ENCODE results near the gene OBSCN.

The OBSCN gene

DNA sequence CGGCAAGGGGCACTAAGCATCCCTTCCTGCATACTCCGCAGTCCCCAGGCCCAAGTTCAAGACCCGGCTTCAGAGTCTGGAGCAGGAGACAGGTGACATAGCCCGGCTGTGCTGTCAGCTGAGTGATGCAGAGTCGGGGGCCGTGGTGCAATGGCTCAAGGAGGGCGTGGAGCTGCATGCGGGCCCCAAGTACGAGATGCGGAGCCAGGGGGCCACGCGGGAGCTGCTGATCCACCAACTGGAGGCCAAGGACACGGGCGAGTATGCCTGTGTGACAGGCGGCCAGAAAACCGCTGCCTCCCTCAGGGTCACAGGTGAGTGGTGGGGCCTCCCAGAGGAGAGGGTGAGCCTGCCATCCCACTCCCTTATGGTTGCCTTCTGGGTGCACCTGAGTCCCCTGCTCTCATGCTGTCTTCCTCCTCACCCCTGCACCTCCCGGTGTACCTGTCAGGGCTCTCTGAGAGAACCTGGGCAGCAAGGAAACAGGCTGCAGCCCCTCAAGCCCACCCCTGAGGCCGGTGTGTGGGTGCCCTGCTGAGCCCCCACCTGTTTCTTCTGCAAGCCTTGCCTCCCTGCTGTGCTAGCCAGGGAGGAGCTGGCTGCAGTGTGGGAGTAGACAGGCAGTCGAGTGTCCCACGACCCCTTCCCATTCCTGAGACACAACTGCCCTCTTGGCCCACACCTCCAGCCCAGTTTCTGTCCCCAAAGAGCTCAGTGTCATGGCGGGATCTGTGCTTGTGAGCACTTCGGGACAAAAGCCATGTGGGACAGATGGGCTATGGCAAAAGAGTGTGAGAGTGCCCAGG is 99.6 kb downstream of the OBSCN start:
- DNase-seq (ENCODE audit: low read depth) = no peak

- no peak for DNase-seq (ENCODE audit: low read depth)
These were observed 100.3 kb downstream of the OBSCN start for GRCh38 chr1:228308085-228308601.

- no peak for DNase-seq (ENCODE audit: low read depth)
These were observed 100.9 kb downstream of the OBSCN start for GRCh38 chr1:228308628-228309325.

GRCh38 chr1:228309326-228310067 is 101.7 kb downstream of the OBSCN start:
- no peak for DNase-seq (ENCODE audit: low read depth)

DNA sequence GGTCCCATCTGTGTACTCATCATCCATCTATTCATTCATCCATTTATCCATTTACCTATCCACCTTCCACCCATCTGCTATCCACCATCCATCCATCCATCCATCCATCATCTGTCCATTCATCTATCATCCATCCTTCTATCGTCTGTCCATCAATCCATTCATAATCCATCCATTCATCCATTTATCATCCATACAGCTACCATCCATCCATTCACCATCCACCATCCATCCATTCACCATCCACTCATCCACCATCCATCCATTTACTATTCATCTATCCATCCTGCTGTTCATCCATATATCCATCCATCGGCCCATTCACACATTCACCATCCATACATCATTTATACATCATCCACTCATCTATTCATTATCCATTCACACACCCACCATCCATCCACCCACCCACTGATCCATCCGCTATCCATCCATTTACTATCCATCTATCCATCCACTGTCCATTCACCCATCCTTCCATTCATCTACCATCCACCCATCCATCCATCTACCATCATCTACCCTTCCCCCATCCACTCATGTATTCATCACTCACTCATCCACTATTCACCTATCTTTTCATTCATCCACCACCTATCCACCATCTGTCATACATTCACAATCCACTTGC is 102.4 kb downstream of the OBSCN start:
- DNase-seq (ENCODE audit: low read depth) = no peak

DNA sequence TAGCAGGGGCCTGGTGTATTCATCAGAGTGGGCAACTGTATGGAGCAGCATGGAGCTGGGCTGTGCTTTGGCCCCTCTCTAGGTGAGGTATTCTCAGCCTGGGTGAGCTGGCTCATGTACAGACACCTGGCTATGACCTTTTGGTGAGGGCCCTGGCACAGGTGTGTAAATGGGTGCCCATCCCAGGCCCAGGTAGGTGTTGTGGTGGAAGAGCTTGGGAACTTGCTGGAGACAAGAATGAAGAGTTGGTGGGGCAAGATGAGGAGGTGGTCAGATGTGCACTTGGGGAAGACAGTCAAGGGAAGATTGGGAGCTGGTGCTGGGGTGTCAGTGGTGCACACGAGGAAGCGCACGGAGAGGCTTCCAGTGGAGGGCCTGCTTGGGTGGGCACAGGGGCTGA is 103.2 kb downstream of the OBSCN start:
- DNase-seq (ENCODE audit: low read depth) = no peak

DNA sequence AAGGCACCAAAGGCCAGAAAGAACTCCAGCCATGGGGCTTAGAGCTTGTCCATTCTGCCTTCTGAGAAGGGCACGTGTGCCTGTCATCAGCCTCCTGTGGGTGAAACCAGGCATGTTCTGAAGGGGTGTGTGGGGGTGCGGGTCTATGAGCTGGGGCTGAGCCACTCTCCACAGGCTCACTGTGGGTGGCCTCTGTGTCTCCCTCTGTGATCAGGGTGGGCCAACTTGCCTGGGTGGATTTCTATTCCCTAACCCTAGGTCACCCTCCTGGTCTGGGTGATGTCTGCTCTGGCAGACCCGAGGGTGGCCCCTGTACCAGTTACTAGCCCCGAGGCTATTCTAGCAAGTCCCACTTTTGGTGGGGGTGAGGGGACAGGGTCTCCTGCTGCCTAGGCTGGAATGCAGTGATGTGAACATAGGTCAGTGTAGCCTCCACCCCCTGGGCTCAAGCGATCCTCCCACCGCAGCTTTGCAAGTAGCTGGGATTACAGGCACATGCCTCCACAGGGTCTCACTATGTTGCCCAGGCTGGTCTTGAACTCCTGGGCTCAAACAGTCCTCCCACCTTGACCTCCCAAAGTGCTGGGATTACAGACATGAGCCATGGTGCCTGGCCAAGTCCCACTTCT is 104.4 kb downstream of the OBSCN start:
- no peak for DNase-seq (ENCODE audit: low read depth)

DNA sequence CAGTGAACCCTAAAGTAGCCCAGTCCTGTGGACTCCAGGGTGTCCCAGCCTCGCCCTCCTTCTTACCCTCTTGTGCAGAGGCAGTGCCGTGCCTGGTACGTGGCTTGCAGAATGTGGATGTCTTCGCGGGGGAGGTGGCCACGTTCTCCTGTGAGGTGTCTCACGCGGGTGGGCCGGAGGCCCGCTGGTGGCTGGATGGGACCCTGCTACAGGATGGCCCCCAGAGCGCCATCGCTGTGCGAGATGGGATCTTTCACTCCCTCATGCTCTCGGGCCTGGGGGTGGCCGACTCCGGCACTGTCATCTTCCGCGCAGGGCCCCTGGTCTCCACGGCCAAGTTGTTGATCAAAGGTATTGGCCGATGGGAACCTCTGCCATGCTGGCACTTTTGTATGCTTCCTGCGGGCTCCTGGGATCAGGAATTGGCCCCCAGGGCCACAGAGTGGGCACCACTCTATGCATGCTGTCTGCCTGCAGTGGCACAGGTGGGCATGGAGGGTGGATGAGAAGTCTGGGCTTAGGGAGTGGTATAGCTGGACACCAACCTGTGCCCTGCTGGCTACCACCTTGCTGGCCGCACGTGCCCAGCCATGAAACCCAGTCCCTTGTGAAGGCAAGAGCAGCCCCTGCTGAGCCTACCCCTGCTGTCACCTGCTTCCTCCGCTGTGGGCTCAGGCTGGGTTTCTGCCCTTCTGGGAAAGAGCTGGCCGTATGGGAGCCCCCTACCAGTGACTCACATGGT is 105.9 kb downstream of the OBSCN start:
- no peak for DNase-seq (ENCODE audit: low read depth)

DNA sequence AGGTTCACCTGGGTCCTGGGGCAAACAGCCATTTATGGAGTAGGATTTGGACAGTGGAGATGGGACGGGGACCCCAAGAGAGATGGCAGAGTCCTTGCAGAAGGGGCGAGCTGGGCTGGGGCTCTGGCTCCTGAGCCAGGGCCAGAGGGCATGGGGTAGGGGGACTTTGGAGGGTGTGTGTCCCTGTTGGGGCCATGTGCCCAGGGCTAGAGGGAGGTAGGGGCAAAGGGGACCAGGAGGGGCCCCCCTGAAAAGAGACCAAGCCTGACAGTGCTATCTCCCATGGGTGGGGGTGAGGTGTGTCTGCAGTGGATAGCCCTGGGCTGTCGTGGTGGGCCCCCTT is 106.4 kb downstream of the OBSCN start:
- DNase-seq (ENCODE audit: low read depth) = no peak

DNA sequence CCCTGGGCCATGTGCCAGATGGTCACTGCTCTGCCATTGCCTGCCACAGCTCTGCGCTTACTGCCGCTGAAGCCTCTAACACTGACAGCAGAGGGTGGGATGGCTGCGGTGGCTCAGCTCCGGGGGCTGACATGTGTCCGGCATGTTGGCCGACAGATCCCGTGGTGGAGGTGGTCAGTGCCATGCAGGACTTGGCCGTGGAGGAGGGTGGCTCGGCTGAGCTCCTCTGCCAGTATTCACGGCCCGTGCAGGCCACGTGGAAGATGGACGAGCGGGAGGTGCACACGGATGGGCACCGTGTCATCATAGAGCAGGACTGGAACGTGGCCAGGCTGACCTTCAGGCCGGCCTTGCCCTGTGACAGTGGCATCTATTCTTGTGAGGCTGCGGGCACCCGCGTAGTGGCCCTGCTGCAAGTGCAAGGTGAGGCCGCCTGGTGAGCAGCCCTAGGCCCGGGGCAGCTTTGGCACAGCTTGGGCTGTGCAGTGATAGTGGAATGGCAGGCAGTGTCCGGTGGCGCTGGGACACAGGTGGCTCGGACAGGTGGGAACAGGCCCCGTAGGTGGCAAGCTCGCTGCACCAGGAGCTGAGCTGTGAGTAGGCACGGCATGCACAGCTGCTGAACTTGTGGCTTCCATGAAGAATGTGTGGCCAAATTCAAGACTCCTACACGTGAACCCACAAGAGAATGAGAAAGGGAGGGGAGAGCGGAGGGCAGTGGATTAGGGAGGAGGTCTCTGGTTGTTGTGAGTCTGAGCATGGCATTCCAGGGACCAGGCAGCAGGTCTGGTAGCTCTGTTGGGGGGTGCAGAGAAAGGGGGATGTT is 107.0 kb downstream of the OBSCN start:
- DNase-seq (ENCODE audit: low read depth) = no peak

GRCh38 chr1:228315484-228315944 is 107.7 kb downstream of the OBSCN start:
- DNase-seq (ENCODE audit: low read depth) = no peak

DNA sequence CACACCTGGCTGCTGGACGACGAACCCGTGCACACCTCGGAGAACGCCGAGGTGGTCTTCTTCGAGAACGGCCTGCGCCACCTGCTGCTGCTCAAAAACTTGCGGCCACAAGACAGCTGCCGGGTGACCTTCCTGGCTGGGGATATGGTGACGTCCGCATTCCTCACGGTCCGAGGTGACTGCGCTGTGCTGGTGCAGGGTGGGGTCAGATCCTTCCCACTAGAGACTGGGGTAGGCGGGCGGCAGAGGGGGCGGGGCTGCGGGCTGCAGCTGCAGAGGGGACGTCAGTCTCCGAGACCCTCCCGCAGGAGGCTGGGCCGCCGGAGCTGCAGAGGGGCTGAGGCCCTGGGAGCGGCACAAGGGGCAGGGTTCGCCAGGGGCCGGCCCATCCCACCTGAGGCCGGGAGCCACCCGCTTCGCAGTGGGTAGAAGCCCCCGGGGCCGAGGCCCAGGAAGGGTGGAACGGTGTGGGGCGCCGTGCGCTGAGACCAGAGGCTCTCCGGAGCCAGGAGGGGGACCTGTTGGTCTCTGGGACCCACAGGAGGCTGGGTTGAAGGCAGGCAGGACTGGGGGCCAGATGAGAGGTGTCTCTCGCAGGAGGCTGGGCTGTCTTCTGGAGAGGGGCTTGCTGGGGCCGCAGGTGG is 108.2 kb downstream of the OBSCN start:
- DNase-seq (ENCODE audit: low read depth) = no peak

GRCh38 chr1:228316589-228317387 is 108.9 kb downstream of the OBSCN start:
- DNase-seq (ENCODE audit: low read depth) = no peak

DNA sequence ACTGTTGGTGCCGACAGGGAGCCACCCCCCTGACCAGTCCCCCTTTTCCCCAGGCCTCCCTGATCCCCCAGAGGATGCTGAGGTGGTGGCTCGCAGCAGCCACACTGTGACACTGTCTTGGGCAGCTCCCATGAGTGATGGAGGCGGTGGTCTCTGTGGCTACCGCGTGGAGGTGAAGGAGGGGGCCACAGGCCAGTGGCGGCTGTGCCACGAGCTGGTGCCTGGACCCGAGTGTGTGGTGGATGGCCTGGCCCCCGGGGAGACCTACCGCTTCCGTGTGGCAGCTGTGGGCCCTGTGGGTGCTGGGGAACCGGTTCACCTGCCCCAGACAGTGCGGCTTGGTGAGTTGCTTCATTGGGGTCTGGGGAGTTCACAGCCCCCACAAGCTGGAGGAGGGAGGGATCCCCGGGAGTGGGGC is 109.6 kb downstream of the OBSCN start:
- no peak for DNase-seq (ENCODE audit: low read depth)

DNA sequence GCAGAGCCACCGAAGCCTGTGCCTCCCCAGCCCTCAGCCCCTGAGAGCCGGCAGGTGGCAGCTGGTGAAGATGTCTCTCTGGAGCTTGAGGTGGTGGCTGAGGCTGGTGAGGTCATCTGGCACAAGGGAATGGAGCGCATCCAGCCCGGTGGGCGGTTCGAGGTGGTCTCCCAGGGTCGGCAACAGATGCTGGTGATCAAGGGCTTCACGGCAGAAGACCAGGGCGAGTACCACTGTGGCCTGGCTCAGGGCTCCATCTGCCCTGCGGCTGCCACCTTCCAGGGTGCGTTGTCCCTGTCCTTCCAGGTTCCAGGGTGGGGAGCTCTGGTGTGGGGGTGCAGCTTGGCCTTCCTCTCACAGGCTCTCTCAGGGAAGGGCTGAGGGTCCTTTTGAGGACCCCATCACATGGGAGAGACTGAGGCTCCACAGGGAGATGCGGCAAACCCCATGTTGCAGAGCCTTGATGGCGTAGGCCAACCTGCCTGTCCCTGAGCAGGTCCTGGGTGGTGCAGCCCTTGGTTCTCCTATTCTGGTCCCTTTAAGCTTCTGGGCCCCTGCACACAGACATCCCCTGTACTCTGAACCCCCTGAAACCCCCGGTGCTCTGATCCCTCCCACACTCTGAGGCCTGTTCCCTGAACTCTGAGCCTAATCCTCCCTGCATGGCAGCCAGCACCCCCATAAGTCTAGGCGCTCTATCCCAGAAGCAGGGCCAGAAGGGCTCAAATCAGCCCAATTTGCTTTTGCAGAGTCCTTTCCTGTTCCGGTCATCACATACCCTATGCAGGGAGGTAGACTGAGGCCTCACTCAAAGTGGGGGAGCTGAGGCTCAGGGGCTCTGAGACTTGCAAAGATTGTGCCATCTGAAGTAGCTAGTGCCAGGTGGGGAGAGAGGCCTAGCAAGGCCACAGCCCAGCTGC is 110.3 kb downstream of the OBSCN start:
- DNase-seq (ENCODE audit: low read depth) = no peak

GRCh38 chr1:228318823-228319241 is 111.0 kb downstream of the OBSCN start:
- no peak for DNase-seq (ENCODE audit: low read depth)

DNA sequence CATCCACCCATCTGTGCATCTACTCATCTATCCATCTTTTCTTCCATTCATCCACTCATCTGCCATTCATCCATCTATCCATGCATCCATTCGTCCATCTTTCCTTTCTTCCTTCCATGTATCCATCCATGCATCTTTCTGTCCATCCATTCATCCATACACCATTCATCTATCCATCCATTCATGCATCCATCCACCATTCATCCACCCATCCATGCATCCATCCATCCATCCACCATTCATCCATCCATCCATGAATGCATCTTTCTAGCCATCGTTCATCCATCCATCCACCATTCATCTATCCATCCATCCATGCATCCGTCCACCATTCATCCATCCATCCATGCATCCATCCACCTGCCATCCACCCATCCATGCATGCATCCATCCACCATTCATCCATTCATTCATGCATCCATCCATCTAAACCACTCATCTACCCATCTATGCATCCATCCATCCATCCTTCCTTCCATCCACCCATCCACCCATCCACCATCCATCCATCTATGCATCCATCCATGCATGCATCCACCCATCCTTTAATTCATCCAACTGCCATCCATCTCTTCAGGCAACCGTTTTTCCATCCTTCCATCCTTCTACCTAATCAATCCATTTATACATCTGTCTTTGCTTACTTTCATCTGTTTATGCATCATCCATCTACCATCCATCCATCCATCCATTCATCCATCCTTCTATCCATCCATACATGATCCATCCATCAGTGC is 111.7 kb downstream of the OBSCN start:
- no peak for DNase-seq (ENCODE audit: low read depth)

All from stimulated activated CD4-positive, alpha-beta T cell treated with anti-CD3 and anti-CD28 coated beads, Interleukin-2, amount 100 ng/mL, for 4 hours (primary cell).